ENCODE measurements around the gene LPP.
A peak's percentile ranks its signal among the peaks of the same experiment; 100 is the strongest.

The LPP gene

GRCh38 chr3:188169830-188170455, 16.0 kb downstream of the LPP start:
- no peak for DNase-seq (ENCODE audit: low spot score)

- DNase-seq (ENCODE audit: low spot score), result no peak
These were observed 16.8 kb downstream of the LPP start for GRCh38 chr3:188170461-188171459.

DNA sequence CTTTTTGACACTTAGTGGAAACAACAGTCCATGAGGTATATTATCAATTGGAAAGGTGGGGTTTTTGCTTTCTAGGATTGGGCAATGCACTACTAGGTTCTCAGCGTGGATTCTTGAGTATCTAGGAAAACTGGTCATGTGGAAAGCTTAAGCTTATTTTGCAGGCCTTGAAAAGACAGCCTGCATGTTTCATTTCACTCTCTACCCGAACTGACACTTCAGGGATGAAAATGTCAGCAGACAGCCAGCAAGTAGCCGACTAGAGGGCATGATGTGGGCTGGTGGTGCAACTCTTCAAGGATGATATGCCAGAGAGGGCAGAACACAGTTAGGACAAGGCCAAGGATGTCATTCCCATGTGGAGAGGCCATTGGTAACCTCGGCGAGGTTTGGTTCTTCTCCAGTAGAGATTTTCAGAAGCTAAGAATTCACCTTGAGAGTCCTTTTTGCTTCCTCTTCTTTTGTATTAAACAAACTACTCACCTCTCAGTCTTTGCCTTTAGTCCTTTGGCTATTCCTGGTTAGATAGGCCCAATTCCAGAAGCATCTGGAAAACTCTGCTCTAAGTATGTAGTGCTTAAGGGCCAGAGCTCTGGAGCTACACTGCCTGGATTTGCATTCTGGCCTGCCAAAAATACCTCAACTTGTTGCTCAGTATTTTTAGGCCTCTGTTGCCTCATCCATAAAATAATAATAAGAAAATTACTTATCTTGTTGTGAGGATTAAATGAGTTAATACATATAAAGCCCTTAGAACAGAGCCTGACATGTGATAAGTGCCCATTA, 17.9 kb downstream of the LPP start:
- DNase-seq (ENCODE audit: low spot score), result no peak

DNA sequence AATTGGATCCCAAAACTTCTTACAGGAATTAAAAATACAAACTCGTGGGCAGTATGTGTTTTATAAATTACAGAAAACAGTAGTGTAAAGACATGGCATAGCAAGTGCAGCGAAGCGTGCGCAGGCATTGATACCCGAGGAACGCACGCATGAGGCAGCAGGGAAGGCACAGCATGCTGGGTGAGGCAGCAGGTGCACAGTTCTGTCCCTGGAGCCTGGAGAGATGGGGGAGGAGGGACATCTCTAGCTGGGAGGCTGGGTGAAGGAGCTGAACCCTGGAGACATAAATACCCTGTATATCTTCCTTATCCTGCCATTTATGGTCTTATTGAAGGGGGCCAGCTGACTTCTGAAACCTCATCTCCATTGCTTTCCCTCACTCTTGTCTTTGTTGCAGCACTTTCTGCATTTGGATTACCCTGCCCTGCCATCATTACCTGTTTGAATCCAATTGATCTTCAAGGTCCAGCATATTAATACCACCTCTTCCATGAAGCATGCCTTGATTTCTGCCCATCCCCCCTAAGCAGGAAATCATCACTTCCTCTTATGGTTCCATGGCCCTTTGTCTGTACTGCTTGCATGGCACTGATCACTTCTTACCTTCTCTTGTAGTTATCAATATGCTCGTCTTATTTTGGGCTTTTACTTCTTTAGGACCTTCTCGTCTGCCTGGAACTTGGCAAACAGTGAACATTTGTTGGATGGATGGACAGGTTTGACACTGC, 20.5 kb downstream of the LPP start:
- DNase-seq (ENCODE audit: low spot score), result no peak

- DNase-seq (ENCODE audit: low spot score), result no peak
These were observed 22.5 kb downstream of the LPP start for GRCh38 chr3:188176476-188176875.

DNA sequence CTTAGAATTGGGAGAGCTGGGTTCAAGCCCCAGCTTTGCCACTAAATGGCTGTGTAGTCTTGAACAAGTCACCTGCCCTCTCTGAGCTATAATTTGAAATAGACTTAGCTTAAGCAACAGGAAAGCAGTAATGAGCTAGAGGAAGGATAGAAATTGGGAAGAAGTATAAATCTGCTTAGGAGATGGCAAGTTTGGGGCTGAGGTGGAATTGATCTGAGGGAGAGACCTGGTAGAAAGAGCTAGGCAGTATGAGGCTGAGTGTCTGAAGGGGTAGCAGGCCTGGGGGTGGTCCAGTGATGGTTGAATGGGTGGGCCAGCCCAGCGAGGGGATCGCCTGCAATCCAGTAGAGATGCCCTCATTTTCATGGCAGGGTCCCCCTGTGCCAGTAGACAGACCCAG, 22.9 kb downstream of the LPP start:
- no peak for DNase-seq (ENCODE audit: low spot score)

GRCh38 chr3:188177721-188178120, 23.8 kb downstream of the LPP start:
- no peak for DNase-seq (ENCODE audit: low spot score)

GRCh38 chr3:188178293-188178936, 24.5 kb downstream of the LPP start:
- DNase-seq (ENCODE audit: low spot score), result no peak

GRCh38 chr3:188179006-188179966, 25.3 kb downstream of the LPP start:
- peak; percentile 33 for DNase-seq (ENCODE audit: low spot score)

GRCh38 chr3:188180114-188180513, 26.2 kb downstream of the LPP start:
- DNase-seq (ENCODE audit: low spot score), result no peak

DNA sequence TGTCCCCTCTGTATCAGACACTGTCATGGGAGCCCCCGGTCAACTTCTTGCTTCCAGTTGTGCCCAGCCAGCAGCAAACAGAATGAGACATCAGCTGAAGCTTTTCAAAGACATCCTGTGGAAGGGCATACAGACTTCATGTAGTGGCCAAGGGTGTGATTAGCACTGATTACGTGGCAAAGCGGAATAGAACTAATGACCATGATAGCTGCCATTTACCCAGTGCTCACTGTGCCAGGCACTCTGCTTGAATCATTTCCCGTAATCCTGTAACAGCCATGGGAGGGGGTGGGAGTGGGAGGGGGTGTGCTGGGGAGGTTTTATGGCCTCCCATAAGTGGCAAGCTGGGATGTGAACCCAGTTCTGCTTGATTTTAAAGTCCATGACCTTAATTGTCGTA, 29.5 kb downstream of the LPP start:
- no peak for DNase-seq (ENCODE audit: low spot score)

DNA sequence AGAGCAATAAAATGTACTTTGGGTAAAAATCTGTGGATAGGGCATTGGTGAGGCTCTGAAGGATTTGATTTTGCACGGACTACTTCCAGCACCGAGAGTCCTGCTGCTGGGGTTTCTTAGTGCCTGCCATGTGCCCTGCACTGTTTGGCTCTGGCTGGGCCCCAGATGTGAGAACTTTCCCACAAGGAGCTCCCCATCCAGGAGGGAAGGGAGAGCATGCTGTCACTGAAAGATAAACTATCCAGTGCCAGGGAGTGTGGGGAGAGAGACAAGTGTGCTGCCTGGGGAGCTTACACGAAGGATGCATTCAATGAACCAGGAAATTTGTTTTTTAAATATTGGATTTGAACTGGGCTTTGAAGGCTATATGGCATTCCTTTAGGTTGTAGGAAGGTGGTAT, 30.2 kb downstream of the LPP start:
- DNase-seq (ENCODE audit: low spot score), result no peak

DNA sequence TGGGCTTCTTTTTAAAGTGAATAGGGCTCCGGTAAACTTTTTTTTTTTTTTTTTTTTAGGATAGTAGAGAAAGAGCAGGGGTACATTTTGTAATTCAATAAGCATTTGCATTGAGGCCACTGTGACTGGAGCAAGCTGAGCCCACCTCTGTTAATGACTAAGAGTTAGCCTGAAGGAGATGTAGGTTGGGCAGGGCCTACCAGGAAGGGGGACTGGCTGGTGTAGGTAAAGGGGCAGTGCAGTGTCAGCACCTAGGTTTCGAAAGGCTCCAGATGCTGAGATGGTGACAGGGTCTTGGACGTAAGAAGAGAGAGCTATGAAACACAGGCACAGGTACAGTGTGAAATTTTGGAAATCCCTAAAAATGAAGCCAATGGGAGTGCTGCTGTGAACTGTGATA, 30.7 kb downstream of the LPP start:
- no peak for DNase-seq (ENCODE audit: low spot score)

DNA sequence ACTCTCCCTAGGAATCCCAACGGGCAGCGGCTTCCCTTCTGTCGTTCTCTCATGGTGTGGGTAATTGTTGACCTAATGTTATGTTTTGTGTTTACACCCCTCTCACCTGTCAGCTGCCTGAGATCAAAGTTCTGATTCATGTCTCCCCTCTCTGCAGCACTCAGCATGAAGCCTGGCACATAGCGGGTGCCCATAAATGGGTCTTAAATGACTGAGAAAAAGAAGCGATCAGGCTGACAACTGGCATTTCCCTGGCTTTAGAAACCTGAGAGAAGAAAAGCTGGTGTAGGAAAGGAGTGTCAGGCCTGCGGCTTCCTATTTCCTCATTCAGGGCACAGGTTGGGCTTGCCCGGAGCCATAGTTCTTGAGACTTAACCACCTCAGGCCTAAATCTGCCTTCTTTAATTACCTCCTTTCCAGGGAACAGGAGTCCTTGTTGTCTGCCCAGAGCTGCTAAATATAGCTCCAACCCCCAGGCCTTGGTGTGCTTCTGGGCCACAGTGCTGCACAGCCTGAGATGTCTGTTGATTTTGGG, 31.8 kb downstream of the LPP start:
- no peak for DNase-seq (ENCODE audit: low spot score)

DNA sequence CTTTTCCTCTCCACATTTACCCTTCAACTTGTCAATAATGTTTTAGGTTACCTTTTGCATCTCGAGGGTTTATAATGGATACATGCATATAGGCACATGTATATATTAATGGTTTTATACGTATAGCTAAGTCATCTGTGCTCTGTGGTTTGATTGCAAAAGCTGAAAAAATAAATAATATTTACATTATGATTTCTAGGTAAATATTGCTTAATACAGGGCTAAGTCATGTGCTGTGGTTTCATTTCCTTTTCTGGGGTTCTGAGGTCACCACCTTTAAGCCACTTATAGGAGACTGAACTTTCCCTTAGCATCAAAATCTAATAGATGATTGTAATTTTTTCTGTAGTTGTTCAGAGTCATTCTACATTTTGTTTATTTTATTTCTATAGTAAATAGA, 33.1 kb downstream of the LPP start:
- no peak for DNase-seq (ENCODE audit: low spot score)

GRCh38 chr3:188188911-188189310, 35.0 kb downstream of the LPP start:
- no peak for DNase-seq (ENCODE audit: low spot score)

- DNase-seq (ENCODE audit: low spot score), result no peak
These were observed 37.5 kb downstream of the LPP start for GRCh38 chr3:188191460-188191859.

- DNase-seq (ENCODE audit: low spot score), result no peak
These were observed 38.1 kb downstream of the LPP start for GRCh38 chr3:188192034-188192433.

GRCh38 chr3:188194332-188194731, 40.4 kb downstream of the LPP start:
- no peak for DNase-seq (ENCODE audit: low spot score)

Measured in hepatic stellate cell (primary cell).